PFSK-1 (cell line): ENCODE data around the gene GSK3B.

Source experiments
- FOXP2 ChIP-seq: optimal IDR thresholded peaks from 2 replicates; pipeline ENCODE3; 2011; ENCODE audit warnings: borderline replicate concordance, control low read depth, inconsistent platforms; ENCODE audit not compliant: insufficient read depth; ENCODE audit errors: extremely low read length, extremely low read depth
- POLR2AphosphoS5 ChIP-seq: IDR thresholded peaks from 2 replicates; pipeline ENCODE4 v1.6.1; 2012; ENCODE audit warnings: low read depth, mild to moderate bottlenecking, control low read depth, low read length, moderate library complexity
- SIN3A ChIP-seq: IDR thresholded peaks from 2 replicates; pipeline ENCODE4 v1.6.1; 2012; ENCODE audit warnings: mild to moderate bottlenecking, low read length, moderate library complexity, borderline replicate concordance; ENCODE audit not compliant: insufficient read depth
- TAF1 ChIP-seq: IDR thresholded peaks from 2 replicates; pipeline ENCODE4 v1.6.1; 2012; ENCODE audit warnings: low read length, control low read depth, borderline replicate concordance; ENCODE audit not compliant: insufficient read depth
- TF ChIP-seq, protein P1 (sequence below), 2 experiments: IDR thresholded peaks; 2 replicates each; pipeline versions ENCODE4 v1.6.1 to v1.8.0; 2011 to 2012; ENCODE audit warnings: low read depth in 2 of 2, low read length in 2 of 2, control low read depth in 1 of 2, inconsistent platforms in 1 of 2, mild to moderate bottlenecking in 1 of 2, moderate library complexity in 1 of 2; ENCODE audit not compliant: insufficient read depth in 1 of 2

The GSK3B gene

GRCh38 chr3:120047686-120048085 is 46.6 kb downstream of the GSK3B start:
- TF ChIP-seq SIN3A: no peak
- TF ChIP-seq, protein P1, sequence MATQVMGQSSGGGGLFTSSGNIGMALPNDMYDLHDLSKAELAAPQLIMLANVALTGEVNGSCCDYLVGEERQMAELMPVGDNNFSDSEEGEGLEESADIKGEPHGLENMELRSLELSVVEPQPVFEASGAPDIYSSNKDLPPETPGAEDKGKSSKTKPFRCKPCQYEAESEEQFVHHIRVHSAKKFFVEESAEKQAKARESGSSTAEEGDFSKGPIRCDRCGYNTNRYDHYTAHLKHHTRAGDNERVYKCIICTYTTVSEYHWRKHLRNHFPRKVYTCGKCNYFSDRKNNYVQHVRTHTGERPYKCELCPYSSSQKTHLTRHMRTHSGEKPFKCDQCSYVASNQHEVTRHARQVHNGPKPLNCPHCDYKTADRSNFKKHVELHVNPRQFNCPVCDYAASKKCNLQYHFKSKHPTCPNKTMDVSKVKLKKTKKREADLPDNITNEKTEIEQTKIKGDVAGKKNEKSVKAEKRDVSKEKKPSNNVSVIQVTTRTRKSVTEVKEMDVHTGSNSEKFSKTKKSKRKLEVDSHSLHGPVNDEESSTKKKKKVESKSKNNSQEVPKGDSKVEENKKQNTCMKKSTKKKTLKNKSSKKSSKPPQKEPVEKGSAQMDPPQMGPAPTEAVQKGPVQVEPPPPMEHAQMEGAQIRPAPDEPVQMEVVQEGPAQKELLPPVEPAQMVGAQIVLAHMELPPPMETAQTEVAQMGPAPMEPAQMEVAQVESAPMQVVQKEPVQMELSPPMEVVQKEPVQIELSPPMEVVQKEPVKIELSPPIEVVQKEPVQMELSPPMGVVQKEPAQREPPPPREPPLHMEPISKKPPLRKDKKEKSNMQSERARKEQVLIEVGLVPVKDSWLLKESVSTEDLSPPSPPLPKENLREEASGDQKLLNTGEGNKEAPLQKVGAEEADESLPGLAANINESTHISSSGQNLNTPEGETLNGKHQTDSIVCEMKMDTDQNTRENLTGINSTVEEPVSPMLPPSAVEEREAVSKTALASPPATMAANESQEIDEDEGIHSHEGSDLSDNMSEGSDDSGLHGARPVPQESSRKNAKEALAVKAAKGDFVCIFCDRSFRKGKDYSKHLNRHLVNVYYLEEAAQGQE (IDR thresholded peaks at IDR 0.05; ENCODE audit: insufficient read depth in 1 of 2, low read depth in 2 of 2, low read length in 2 of 2): no peak

DNA sequence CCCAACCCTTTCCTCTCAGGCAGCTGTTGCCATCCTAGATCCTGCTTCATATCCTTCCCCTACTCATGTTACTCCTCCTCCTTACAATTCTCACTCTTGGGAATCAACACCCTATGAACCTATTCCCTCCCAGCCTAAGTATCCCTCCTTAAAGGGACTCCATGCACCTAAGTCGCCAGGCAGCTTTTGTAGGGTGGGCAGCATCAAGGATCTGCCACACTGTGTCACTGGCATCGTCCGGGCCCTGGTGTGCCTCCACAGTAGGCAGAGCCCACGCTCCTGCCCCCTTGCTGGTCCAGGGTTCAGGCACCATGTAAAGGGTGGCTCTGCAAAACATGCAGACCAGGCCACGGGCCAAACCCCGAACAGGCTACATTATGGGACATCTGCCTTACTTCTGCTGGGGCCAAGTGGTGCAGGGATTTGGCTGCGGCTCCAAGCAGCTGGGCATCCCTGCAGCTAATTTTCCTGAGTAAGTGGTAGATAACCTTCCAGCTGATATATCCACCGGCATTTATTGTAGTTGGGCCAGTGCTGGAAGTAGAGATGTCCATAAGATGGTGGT is 53.4 kb downstream of the GSK3B start:
- TF ChIP-seq, protein P1 (IDR thresholded peaks at IDR 0.05; ENCODE audit: insufficient read depth in 1 of 2, low read depth in 2 of 2, low read length in 2 of 2): no peak
- TF ChIP-seq SIN3A (no peak), POLR2AphosphoS5 (no peak), FOXP2 (no peak), TAF1 (no peak)

DNA sequence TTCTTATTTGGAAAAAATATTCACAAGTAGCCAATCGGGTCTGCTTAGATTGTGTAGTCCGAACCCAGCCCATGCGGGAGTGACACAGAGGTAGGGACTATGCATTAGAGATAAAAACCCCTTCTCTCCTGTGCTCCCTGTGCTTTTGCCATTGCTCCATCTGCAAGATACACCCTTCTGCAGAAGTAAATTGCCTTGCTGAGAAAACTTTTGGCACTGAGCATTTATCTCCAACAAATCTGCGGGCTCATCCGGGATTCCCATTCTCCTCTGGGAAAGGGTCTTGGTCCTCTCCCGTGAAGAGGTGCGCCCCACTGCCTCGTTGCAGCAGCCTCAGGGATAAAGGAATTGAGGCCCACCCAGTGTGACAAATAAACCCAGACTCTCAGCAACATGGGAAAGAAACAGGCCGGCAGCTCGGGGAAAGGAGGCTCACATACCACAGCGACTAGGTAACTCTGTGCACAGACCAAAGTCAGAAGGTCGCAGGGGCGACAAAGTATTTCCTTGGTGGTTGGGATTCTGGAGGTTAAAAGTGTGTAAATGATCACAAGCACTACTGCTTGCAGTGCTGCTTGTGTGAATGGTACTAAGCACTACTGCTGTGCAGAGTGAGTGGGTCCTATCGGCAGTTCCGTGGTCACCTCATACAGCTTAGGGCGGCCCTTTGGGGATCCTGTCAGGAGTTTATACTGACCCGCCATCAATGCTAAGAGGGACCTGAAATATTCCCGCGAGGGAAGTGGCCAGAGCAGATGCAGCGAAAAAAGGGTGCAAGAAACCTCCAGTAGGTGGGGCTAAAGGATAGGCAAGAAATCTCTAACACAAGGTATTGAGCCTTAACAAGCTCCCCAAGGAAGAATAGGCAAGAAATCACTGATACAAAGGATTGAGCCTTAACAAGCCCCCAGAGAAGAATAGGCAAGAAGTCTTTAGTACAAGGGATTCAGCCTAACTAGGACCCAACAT is 54.3 kb downstream of the GSK3B start:
- no peak for TF ChIP-seq TAF1
- TF ChIP-seq POLR2AphosphoS5: no peak
- TF ChIP-seq, protein P1 (IDR thresholded peaks at IDR 0.05; ENCODE audit: insufficient read depth in 1 of 2, low read depth in 2 of 2, low read length in 2 of 2): no peak
- TF ChIP-seq SIN3A: no peak
- no peak for TF ChIP-seq FOXP2

DNA sequence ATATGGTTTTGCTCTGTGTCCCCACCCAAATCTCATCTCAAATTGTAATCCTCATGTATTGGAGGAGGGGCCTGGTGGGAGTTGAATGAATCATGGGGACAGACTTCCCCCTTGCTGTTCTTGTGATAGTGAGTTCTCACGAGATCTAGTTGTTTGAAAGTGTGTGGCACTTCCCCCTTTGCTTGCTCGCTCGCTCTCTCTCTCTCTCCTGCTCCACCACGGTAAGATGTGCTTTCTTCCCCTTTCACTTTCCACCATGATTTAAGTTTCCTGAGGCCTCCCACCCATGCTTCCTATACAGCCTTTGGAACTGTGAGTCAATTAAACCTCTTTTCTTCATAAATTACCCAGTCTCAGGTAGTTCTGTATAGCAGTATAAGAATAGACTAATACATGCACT is 60.7 kb downstream of the GSK3B start:
- TF ChIP-seq POLR2AphosphoS5: no peak
- TF ChIP-seq FOXP2: no peak
- no peak for TF ChIP-seq TAF1
- TF ChIP-seq SIN3A: no peak

DNA sequence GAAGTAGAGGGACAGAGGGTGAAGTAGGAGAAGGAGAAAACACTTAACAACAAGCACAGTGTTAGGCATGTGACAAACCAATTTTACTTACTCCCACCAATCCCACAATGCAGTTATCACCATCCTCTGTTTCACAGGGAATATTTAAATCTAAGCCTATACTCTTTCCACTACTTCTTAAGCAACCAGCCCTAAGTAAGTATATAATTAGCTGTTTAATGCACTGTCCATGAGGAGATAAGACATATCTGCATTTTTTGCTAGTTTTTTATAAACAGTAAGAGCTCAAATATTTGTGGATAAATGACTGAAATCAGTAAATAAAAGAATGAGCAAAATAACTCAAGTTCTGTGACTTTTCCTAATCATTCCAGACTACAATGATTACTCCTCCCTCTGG is 62.7 kb downstream of the GSK3B start:
- TF ChIP-seq TAF1 (no peak), FOXP2 (no peak), SIN3A (no peak), POLR2AphosphoS5 (no peak)
- TF ChIP-seq, protein P1 (IDR thresholded peaks at IDR 0.05; ENCODE audit: insufficient read depth in 1 of 2, low read depth in 2 of 2, low read length in 2 of 2): no peak
